ENCODE results near the gene NYAP1.
"Not testable (repeated sequence)": the region's sequence is repeated elsewhere in the genome, so short reads cannot be mapped to it uniquely, and the experiment has no call there.

The NYAP1 gene

GRCh38 chr7:100483722-100484672 is at the start of gene NYAP1:
Gene NYAP1, plus strand, starts transcription at chr7:100483927. Its CDS starts 1,385 bp downstream, at chr7:100485312.
- no peaks in the 10 kb centered on the region for H3K27me3 Mint-ChIP-seq
- H3K9me3 Mint-ChIP-seq, result no peaks in the 10 kb centered on the region
- H3K36me3 Mint-ChIP-seq, result no peaks in the 10 kb centered on the region
- peaks cover 15% of the 10 kb centered on the region for H3K4me1 Mint-ChIP-seq
- H3K4me3 Mint-ChIP-seq, result peak within 1 kb of the TSS; percentile 89
- peak within 1 kb of the TSS; percentile 72 for H3K27ac Mint-ChIP-seq

- H3K4me1 Mint-ChIP-seq, result peaks cover 39% of the 10 kb centered on the region
- H3K27me3 Mint-ChIP-seq, result no peaks in the 10 kb centered on the region
- no peaks in the 10 kb centered on the region for H3K9me3 Mint-ChIP-seq
- peak overlapping the region; percentile 92 for H3K4me3 Mint-ChIP-seq
- H3K36me3 Mint-ChIP-seq, result peaks cover 14% of the 10 kb centered on the region
- peak overlapping the region; percentile 95 for H3K27ac Mint-ChIP-seq
These were observed 49.2 kb upstream of the NYAP1 start for GRCh38 chr7:100434297-100435144.

- no peaks in the 10 kb centered on the region for H3K9me3 Mint-ChIP-seq
- peak overlapping the region; percentile 95 for H3K27ac Mint-ChIP-seq
- peaks cover 39% of the 10 kb centered on the region for H3K4me1 Mint-ChIP-seq
- H3K36me3 Mint-ChIP-seq, result peaks cover 12% of the 10 kb centered on the region
- H3K27me3 Mint-ChIP-seq, result no peaks in the 10 kb centered on the region
- H3K4me3 Mint-ChIP-seq, result peak overlapping the region; percentile 96
These were observed 48.1 kb upstream of the NYAP1 start for GRCh38 chr7:100435401-100436304.

- Mint-ChIP-seq H3K9me3 (no peaks in the 10 kb centered on the region), H3K27me3 (no peaks in the 10 kb centered on the region), H3K36me3 (peaks cover 12% of the 10 kb centered on the region), H3K4me3 (peak overlapping the region; percentile 19), H3K27ac (no peak overlapping the region), H3K4me1 (peaks cover 26% of the 10 kb centered on the region)
These were observed 46.3 kb upstream of the NYAP1 start for GRCh38 chr7:100437150-100438100.

- Mint-ChIP-seq H3K36me3 (peaks cover 12% of the 10 kb centered on the region), H3K27ac (no peak overlapping the region), H3K27me3 (no peaks in the 10 kb centered on the region), H3K4me3 (peak overlapping the region; percentile 24), H3K4me1 (peaks cover 19% of the 10 kb centered on the region), H3K9me3 (no peaks in the 10 kb centered on the region)
These were observed 45.6 kb upstream of the NYAP1 start for GRCh38 chr7:100438172-100438571.

GRCh38 chr7:100438731-100439130 is 45.0 kb upstream of the NYAP1 start:
- H3K27me3 Mint-ChIP-seq, H3K36me3 Mint-ChIP-seq, H3K4me3 Mint-ChIP-seq, H3K27ac Mint-ChIP-seq, H3K9me3 Mint-ChIP-seq: not testable (repeated sequence)
- peaks cover 15% of the 10 kb centered on the region for H3K4me1 Mint-ChIP-seq

- H3K27me3 Mint-ChIP-seq, H3K27ac Mint-ChIP-seq, H3K4me3 Mint-ChIP-seq, H3K9me3 Mint-ChIP-seq, H3K36me3 Mint-ChIP-seq: not testable (repeated sequence)
- H3K4me1 Mint-ChIP-seq, result peaks cover 15% of the 10 kb centered on the region
These were observed 44.5 kb upstream of the NYAP1 start for GRCh38 chr7:100439244-100439643.

GRCh38 chr7:100441641-100442535 is 41.8 kb upstream of the NYAP1 start:
- Mint-ChIP-seq H3K9me3 (no peaks in the 10 kb centered on the region), H3K36me3 (no peaks in the 10 kb centered on the region), H3K4me3 (no peak overlapping the region), H3K27me3 (no peaks in the 10 kb centered on the region), H3K4me1 (peaks cover 12% of the 10 kb centered on the region), H3K27ac (no peak overlapping the region)

- peaks cover 12% of the 10 kb centered on the region for H3K4me1 Mint-ChIP-seq
- no peaks in the 10 kb centered on the region for H3K27me3 Mint-ChIP-seq
- H3K4me3 Mint-ChIP-seq, result no peak overlapping the region
- no peaks in the 10 kb centered on the region for H3K36me3 Mint-ChIP-seq
- no peaks in the 10 kb centered on the region for H3K9me3 Mint-ChIP-seq
- H3K27ac Mint-ChIP-seq, result no peak overlapping the region
These were observed 40.5 kb upstream of the NYAP1 start for GRCh38 chr7:100443096-100443840.

- peaks cover 12% of the 10 kb centered on the region for H3K4me1 Mint-ChIP-seq
- no peaks in the 10 kb centered on the region for H3K27me3 Mint-ChIP-seq
- no peak overlapping the region for H3K27ac Mint-ChIP-seq
- H3K9me3 Mint-ChIP-seq, result no peaks in the 10 kb centered on the region
- no peaks in the 10 kb centered on the region for H3K36me3 Mint-ChIP-seq
- H3K4me3 Mint-ChIP-seq, result no peak overlapping the region
These were observed 39.1 kb upstream of the NYAP1 start for GRCh38 chr7:100444311-100445278.

GRCh38 chr7:100446040-100446439 is 37.7 kb upstream of the NYAP1 start:
- Mint-ChIP-seq H3K9me3 (no peaks in the 10 kb centered on the region), H3K27ac (no peak overlapping the region), H3K4me3 (no peak overlapping the region)

GRCh38 chr7:100447363-100447762 is 36.4 kb upstream of the NYAP1 start:
- H3K27me3 Mint-ChIP-seq, H3K4me3 Mint-ChIP-seq, H3K36me3 Mint-ChIP-seq, H3K9me3 Mint-ChIP-seq: not testable (repeated sequence)
- peak overlapping the region; percentile 30 for H3K27ac Mint-ChIP-seq
- H3K4me1 Mint-ChIP-seq, result peaks cover 16% of the 10 kb centered on the region

More at GRCh38 chr7:100446040-100446439, 37.7 kb upstream of the NYAP1 start:
- no peaks in the 10 kb centered on the region for H3K36me3 Mint-ChIP-seq
- no peaks in the 10 kb centered on the region for H3K27me3 Mint-ChIP-seq
- peaks cover 16% of the 10 kb centered on the region for H3K4me1 Mint-ChIP-seq
